IMR-90 (cell line): ENCODE results near the gene FAIM2. TPM values are rescaled to one million over a fixed set of nuclear protein-coding genes. Genes with fewer than 3 reads are reported as not detected.

Experiments used
- ATAC-seq: fragments of 200-7000 bp; cut with Tn5 transposase; 2 replicates; pipeline ENCODE4 v1.9.1; 2020; ENCODE audit warnings: low read depth, mild to moderate bottlenecking, moderate library complexity
- BruUV-seq: library from RNA; stranded (reverse); fragments of 400-500 nt; replicated peaks from 2 replicates; lab custom pipeline; 2021; lab: Mats Ljungman, UMichigan
- CTCF ChIA-PET: fragments of 300-600 bp; formaldehyde crosslinking; extraction: SDS; loops from one replicate; lab custom pipeline; 2021; ENCODE audit warnings: antibody characterized with exemption; lab: Yijun Ruan, JAX
- POLR2A ChIA-PET: fragments of 300-600 bp; sonication (Branson Sonifier 250); formaldehyde crosslinking; loops from one replicate; lab custom pipeline; 2022; ENCODE audit warnings: antibody characterized with exemption; ENCODE audit not compliant: unreplicated experiment; lab: Charles Lee
- DNase-seq: peaks from one replicate; pipeline ENCODE4 v3.0.0; 2013
- H2AFZ ChIP-seq: replicated peaks from 2 replicates; pipeline ENCODE3; 2013; ENCODE audit warnings: low read length, mild to moderate bottlenecking; ENCODE audit not compliant: poor library complexity
- H2AK5ac ChIP-seq: 2 replicates; pipeline ENCODE4 v1.6.1; 2013; ENCODE audit warnings: low read depth, low read length, inconsistent platforms
- H2AK9ac ChIP-seq: replicated peaks from 2 replicates; pipeline ENCODE3; 2013; ENCODE audit warnings: mild to moderate bottlenecking, low read depth, low read length, moderate library complexity; ENCODE audit not compliant: poor library complexity
- H2BK120ac ChIP-seq: 2 replicates; pipeline ENCODE4 v1.6.1; 2013; ENCODE audit warnings: low read depth, low read length, inconsistent platforms
- H2BK15ac ChIP-seq: 3 replicates; pipeline ENCODE4 v1.6.1; 2013; ENCODE audit warnings: low read depth, low read length, inconsistent platforms
- H2BK20ac ChIP-seq: 2 replicates; pipeline ENCODE4 v1.6.1; 2013; ENCODE audit warnings: low read depth, mild to moderate bottlenecking, inconsistent platforms, low read length, moderate library complexity
- H2BK5ac ChIP-seq: 2 replicates; pipeline ENCODE4 v1.6.1; 2013; ENCODE audit warnings: mild to moderate bottlenecking, low read depth, low read length, inconsistent platforms; ENCODE audit not compliant: poor library complexity, severe bottlenecking
- H3K14ac ChIP-seq: replicated peaks from 2 replicates; pipeline ENCODE4 v1.6.1; 2013; ENCODE audit warnings: low read depth, low read length, inconsistent platforms
- H3K18ac ChIP-seq: 2 replicates; pipeline ENCODE4 v1.6.1; 2013; ENCODE audit warnings: low read depth, low read length, control low read depth
- H3K23ac ChIP-seq: 2 replicates; pipeline ENCODE4 v1.6.1; 2013; ENCODE audit warnings: low read depth, low read length, inconsistent platforms
- H3K27ac ChIP-seq: 2 replicates; pipeline ENCODE4 v1.5.1; 2013; ENCODE audit warnings: mild to moderate bottlenecking, control low read depth, low read length; ENCODE audit not compliant: insufficient read depth
- H3K27me3 ChIP-seq: 2 replicates; pipeline ENCODE4 v1.6.1; 2013; ENCODE audit warnings: low read length; ENCODE audit not compliant: control insufficient read depth, insufficient read depth
- H3K36me3 ChIP-seq: 2 replicates; pipeline ENCODE4 v1.6.1; 2013; ENCODE audit warnings: low read length, mixed read lengths; ENCODE audit not compliant: control insufficient read depth, insufficient read depth
- H3K4ac ChIP-seq: 2 replicates; pipeline ENCODE4 v1.6.1; 2013; ENCODE audit warnings: low read depth, low read length, inconsistent platforms
- H3K4me1 ChIP-seq: 2 replicates; pipeline ENCODE4 v1.6.1; 2013; ENCODE audit warnings: low read length, mixed read lengths; ENCODE audit not compliant: control insufficient read depth, insufficient read depth
- H3K4me2 ChIP-seq: 2 replicates; pipeline ENCODE4 v1.6.1; 2013; ENCODE audit warnings: low read depth, mild to moderate bottlenecking, control low read depth, low read length, moderate library complexity
- H3K4me3 ChIP-seq: 2 replicates; pipeline ENCODE4 v1.5.1; 2013; ENCODE audit warnings: low read depth, mild to moderate bottlenecking, control low read depth, low read length, moderate library complexity; ENCODE audit not compliant: insufficient read depth
- H3K56ac ChIP-seq: 2 replicates; pipeline ENCODE4 v1.6.1; 2013; ENCODE audit warnings: low read length, inconsistent platforms; ENCODE audit not compliant: insufficient read depth; ENCODE audit errors: extremely low read depth
- H3K79me1 ChIP-seq, 2 experiments: 2 replicates each; pipeline ENCODE4 v1.6.1; 2013; ENCODE audit warnings: low read length in 2 of 2, inconsistent platforms in 1 of 2, low read depth in 1 of 2
- H3K9ac ChIP-seq: 2 replicates; pipeline ENCODE4 v1.6.1; 2013; ENCODE audit warnings: low read depth, low read length, control low read depth
- H3K9me1 ChIP-seq: 2 replicates; pipeline ENCODE4 v1.6.1; 2013; ENCODE audit warnings: low read length, inconsistent platforms; ENCODE audit not compliant: insufficient read depth
- H3K9me3 ChIP-seq: 2 replicates; pipeline ENCODE4 v1.6.1; 2013; ENCODE audit warnings: low read length; ENCODE audit not compliant: control insufficient read depth, insufficient read depth
- H4K20me1 ChIP-seq: 2 replicates; pipeline ENCODE4 v1.6.1; 2013; ENCODE audit warnings: low read length, inconsistent platforms; ENCODE audit not compliant: insufficient read depth
- H4K5ac ChIP-seq: 2 replicates; pipeline ENCODE4 v1.6.1; 2013; ENCODE audit warnings: mild to moderate bottlenecking, low read depth, low read length, control low read depth
- H4K8ac ChIP-seq, 2 experiments: 2 replicates each; pipeline ENCODE4 v1.6.1; 2013; ENCODE audit warnings: low read depth in 2 of 2, low read length in 2 of 2, control low read depth in 1 of 2, inconsistent platforms in 1 of 2
- H4K91ac ChIP-seq: 2 replicates; pipeline ENCODE4 v1.6.1; 2013; ENCODE audit warnings: low read depth, low read length, inconsistent platforms; ENCODE audit not compliant: insufficient read depth
- CHD1 ChIP-seq: IDR thresholded peaks from 2 replicates; pipeline ENCODE4 v1.6.1; 2012; ENCODE audit warnings: low read depth, low read length, improper control_type of control experiment
- MAZ ChIP-seq: IDR thresholded peaks from 2 replicates; pipeline ENCODE4 v1.6.1; 2012; ENCODE audit warnings: low read depth, mild to moderate bottlenecking, low read length, improper control_type of control experiment, moderate library complexity, borderline replicate concordance
- MXI1 ChIP-seq: IDR thresholded peaks from 2 replicates; pipeline ENCODE4 v1.6.1; 2012; ENCODE audit warnings: low read depth, mild to moderate bottlenecking, low read length, moderate library complexity, borderline replicate concordance
- NFE2L2 ChIP-seq: fragments of 150-350 bp; IDR thresholded peaks from 2 replicates; pipeline ENCODE4 v1.6.1; 2016; ENCODE audit warnings: low read depth, mild to moderate bottlenecking, low read length
- POLR2A ChIP-seq: IDR thresholded peaks from 2 replicates; pipeline ENCODE4 v1.6.1; 2012; ENCODE audit warnings: mild to moderate bottlenecking, low read depth, low read length
- USF2 ChIP-seq: fragments of 150-350 bp; IDR thresholded peaks from 2 replicates; pipeline ENCODE4 v1.6.1; 2017; ENCODE audit warnings: mild to moderate bottlenecking, antibody characterized with exemption, low read length, low read depth
- WGBS, 2 experiments: methylation state at CpG; one replicate each; pipeline versions ENCODE4 v1.1.5 to v1.1.7; 2013; ENCODE audit warnings: missing lambda C conversion rate in 2 of 2; ENCODE audit not compliant: insufficient read length in 1 of 2; ENCODE audit errors: extremely low coverage in 2 of 2; 5-methylcytosine and 5-hydroxymethylcytosine counted together
- dilution Hi-C: fragments of 300-500 bp; cut with HindIII; formaldehyde crosslinking; loops from one replicate; pipeline ENCODE4 v1.14.3; 2018; ENCODE audit warnings: low sequenced_read_pairs; ENCODE audit not compliant: unreplicated experiment
- in situ Hi-C: fragments of 300-500 bp; cut with MboI; formaldehyde crosslinking; loops from 3 replicates; pipeline ENCODE4 v1.14.3; 2019; ENCODE audit warnings: low sequenced_read_pairs, inconsistent platforms, mixed read lengths
- intact Hi-C: fragments of 100-400 bp; cut with micrococcal nuclease; formaldehyde crosslinking; loops from 2 replicates; pipeline ENCODE4 v1.10.0; 2022
- polyA plus RNA-seq, 3 experiments: library from polyadenylated mRNA; depleted of rRNA; stranded (reverse); fragments of >200 nt; gene quantifications; 2 replicates each; pipeline ENCODE4 v1.2.3, GENCODE V29; 2012; ENCODE audit warnings: low replicate concordance in 1 of 3
- total RNA-seq: library from RNA; depleted of rRNA; stranded (reverse); fragments of >200 nt; gene quantifications from 2 replicates; pipeline ENCODE4 v1.2.3, GENCODE V29; 2012

Gene FAIM2
- total and polyA plus RNA-seq, 2 of the 4 experiments (the other 2 are of a cell fraction) = 0.72 to 5.3 TPM

GRCh38 chr12:49842519-49843352 lies 61.0 kb downstream of the FAIM2 start, which contains the start of gene BCDIN3D:
Gene BCDIN3D, minus strand, starts transcription at chr12:49843106. Its CDS starts 19 bp downstream, at chr12:49843087.
- H4K8ac ChIP-seq = peak within 1 kb of the TSS; percentile 97 to 98
- TF ChIP-seq MXI1 = peak; percentile 62; the same call in 1 of the 2 replicates
- TF ChIP-seq NFE2L2 = no peak
- TF ChIP-seq POLR2A = peak; percentile 83
- TF ChIP-seq MAZ = no peak; the same call in 1 of the 2 replicates
- no peak for TF ChIP-seq CHD1
- TF ChIP-seq USF2 = no peak
- H3K36me3 ChIP-seq = peaks cover 2% of the 10 kb centered on the region; the same call in 1 of the 2 replicates
- H4K5ac ChIP-seq = peak within 1 kb of the TSS; percentile 71
- peak within 1 kb of the TSS; percentile 71 for H3K4me3 ChIP-seq
- peak within 1 kb of the TSS; percentile 99 for H3K4me2 ChIP-seq
- H3K9me1 ChIP-seq = peaks cover 3% of the 10 kb centered on the region; the same call in 1 of the 2 replicates
- peaks cover 6 to 39% of the 10 kb centered on the region in 2 experiments; a peak in 3 of 4 replicates for H3K79me1 ChIP-seq
- peak within 1 kb of the TSS; percentile 93 for H2AK5ac ChIP-seq
- peak within 1 kb of the TSS; percentile 89 for H3K23ac ChIP-seq
- peaks cover 5% of the 10 kb centered on the region for H3K4me1 ChIP-seq
- peaks cover 6% of the 10 kb centered on the region; the same call in 1 of the 2 replicates for H3K27me3 ChIP-seq
- H2BK15ac ChIP-seq = peak within 1 kb of the TSS; percentile 22; the same call in 1 of the 3 replicates
- H3K27ac ChIP-seq = peak within 1 kb of the TSS; percentile 81
- H2BK20ac ChIP-seq = no peak within 1 kb of the TSS
- peak within 1 kb of the TSS; percentile 51 for H3K18ac ChIP-seq
- BruUV-seq = TSS peak; percentile 45
- peak within 1 kb of the TSS; percentile 84 for H2AFZ ChIP-seq
- H3K56ac ChIP-seq = peak within 1 kb of the TSS; percentile 86
- peak within 1 kb of the TSS; percentile 92 for H3K9ac ChIP-seq
- in situ Hi-C loops = no loop called here
- dilution Hi-C loops = no loop called here
- CTCF ChIA-PET = interaction anchor here (1.0 kb wide), 1 partner anchor 57 kb away, joined by 3 read pairs; no protein-coding TSS in a partner anchor
- peak within 1 kb of the TSS; percentile 97 for H3K14ac ChIP-seq
- H4K20me1 ChIP-seq = no peaks in the 10 kb centered on the region
- ATAC-seq (peak; percentile 96), DNase-seq (peak; percentile 91)
- H3K9me3 ChIP-seq = no peaks in the 10 kb centered on the region
- H3K4ac ChIP-seq = peak within 1 kb of the TSS; percentile 86
- peak within 1 kb of the TSS; percentile 77 for H2BK5ac ChIP-seq
- POLR2A ChIA-PET = interaction anchor here (0.5 to 1.3 kb wide), 3 partner anchors 9 to 135 kb away, joined by 4 to 5 read pairs (median 4); partner anchors contain the start of gene TMBIM6
- intact Hi-C loops = no loop called here
- peak within 1 kb of the TSS; percentile 90 for H2AK9ac ChIP-seq
- WGBS, 2 experiments = 4% methylated on average over 9 of the region's 55 CpGs; no CpG with 5 or more reads in 1 of the 2 experiments
- peak within 1 kb of the TSS; percentile 68 for H4K91ac ChIP-seq
- peak within 1 kb of the TSS; percentile 65 for H2BK120ac ChIP-seq
